ENCODE results near the gene CHN2.

DNA sequence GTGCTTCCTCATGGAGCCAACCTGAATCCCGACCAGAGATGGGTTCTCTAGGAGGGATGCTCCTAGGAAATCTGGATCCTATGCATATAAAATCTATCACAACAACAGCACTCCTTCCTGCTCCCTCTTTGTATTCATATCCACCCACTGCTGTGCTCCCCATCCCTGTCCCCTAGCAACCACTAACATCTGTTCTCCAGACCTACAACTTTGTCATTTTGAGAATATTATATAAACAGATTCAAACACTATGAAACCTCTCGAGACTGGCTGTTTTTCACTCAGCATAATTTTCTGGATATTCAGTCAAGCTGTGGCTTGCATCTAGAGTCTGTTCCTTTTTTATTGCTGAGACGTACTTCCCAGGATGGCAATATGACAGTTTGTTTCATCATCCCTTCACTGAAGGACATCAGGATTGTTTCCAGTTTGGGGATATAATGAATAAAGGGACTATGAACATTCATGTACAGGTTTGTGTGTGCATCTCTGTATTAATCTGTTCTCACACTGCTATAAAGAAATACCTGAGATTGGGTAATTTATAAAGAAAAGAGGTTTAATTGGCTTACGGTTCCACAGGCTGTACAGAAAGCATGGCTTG, 333.0 kb downstream of the CHN2 start:
- TF ChIP-seq, protein P1, sequence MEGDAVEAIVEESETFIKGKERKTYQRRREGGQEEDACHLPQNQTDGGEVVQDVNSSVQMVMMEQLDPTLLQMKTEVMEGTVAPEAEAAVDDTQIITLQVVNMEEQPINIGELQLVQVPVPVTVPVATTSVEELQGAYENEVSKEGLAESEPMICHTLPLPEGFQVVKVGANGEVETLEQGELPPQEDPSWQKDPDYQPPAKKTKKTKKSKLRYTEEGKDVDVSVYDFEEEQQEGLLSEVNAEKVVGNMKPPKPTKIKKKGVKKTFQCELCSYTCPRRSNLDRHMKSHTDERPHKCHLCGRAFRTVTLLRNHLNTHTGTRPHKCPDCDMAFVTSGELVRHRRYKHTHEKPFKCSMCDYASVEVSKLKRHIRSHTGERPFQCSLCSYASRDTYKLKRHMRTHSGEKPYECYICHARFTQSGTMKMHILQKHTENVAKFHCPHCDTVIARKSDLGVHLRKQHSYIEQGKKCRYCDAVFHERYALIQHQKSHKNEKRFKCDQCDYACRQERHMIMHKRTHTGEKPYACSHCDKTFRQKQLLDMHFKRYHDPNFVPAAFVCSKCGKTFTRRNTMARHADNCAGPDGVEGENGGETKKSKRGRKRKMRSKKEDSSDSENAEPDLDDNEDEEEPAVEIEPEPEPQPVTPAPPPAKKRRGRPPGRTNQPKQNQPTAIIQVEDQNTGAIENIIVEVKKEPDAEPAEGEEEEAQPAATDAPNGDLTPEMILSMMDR (conservative IDR thresholded peaks at IDR 0.05; ENCODE audit: low read depth, low read length) = no peak
- TF ChIP-seq EZH2phosphoT487 (IDR thresholded peaks at IDR 0.05; ENCODE audit: borderline replicate concordance, low read length) = no peak
